ENCODE data around the gene HINT1.

GRCh38 chr5:131195696-131196095, 30.6 kb upstream of the HINT1 start:
- TF ChIP-seq CTCF (IDR thresholded peaks at IDR 0.05) (no peak), POLR2A (IDR thresholded peaks at IDR 0.05) (no peak)
